NCI-H82 treated with DMSO at 0.1 percent for 48 hours (cell line): Measurements from ENCODE around the gene CHRDL1.
A peak's percentile ranks its signal among the peaks of the same experiment; 100 is the strongest.
"Not testable (repeated sequence)": the region's sequence is repeated elsewhere in the genome, so short reads cannot be mapped to it uniquely, and the experiment has no call there.

Experiments
- DNase-seq: peaks from one replicate; lab custom pipeline; 2025; ENCODE audit not compliant: unreplicated experiment; lab: John Stamatoyannopoulos, UW

Gene CHRDL1, protein sequence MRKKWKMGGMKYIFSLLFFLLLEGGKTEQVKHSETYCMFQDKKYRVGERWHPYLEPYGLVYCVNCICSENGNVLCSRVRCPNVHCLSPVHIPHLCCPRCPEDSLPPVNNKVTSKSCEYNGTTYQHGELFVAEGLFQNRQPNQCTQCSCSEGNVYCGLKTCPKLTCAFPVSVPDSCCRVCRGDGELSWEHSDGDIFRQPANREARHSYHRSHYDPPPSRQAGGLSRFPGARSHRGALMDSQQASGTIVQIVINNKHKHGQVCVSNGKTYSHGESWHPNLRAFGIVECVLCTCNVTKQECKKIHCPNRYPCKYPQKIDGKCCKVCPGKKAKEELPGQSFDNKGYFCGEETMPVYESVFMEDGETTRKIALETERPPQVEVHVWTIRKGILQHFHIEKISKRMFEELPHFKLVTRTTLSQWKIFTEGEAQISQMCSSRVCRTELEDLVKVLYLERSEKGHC

GRCh38 chrX:110795645-110796406 is at the start of gene CHRDL1:
Gene CHRDL1 (minus strand): TSS chrX:110795817. CDS start chrX:110792181, 3,636 bp downstream.
- DNase-seq: no peak

DNA sequence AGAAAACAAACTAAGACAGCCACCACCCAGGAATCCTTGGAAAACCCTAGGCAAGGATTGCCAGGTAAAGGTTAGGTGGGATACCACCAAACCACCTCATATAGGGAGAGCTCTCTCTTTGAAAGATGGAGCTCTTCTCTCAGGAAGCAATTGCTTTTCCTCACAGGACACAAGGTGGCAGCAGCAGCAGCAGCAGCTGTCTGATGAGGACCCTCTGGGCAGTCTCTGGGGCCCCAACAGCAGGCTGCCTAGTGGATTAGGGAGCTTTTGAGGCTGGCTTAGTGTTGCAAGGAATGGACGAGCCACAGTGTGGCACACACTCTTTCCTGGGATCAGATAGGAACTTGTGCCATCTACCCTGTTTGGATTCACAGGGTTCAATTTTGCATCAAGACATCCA is 41.4 kb upstream of the CHRDL1 start:
- peak; percentile 25 for DNase-seq

- DNase-seq: no peak
Measured at GRCh38 chrX:110836451-110836850, 40.8 kb upstream of the CHRDL1 start.

GRCh38 chrX:110836001-110836400 is 40.4 kb upstream of the CHRDL1 start:
- DNase-seq: no peak

- DNase-seq: no peak
Measured at GRCh38 chrX:110825972-110826371, 30.4 kb upstream of the CHRDL1 start.

DNA sequence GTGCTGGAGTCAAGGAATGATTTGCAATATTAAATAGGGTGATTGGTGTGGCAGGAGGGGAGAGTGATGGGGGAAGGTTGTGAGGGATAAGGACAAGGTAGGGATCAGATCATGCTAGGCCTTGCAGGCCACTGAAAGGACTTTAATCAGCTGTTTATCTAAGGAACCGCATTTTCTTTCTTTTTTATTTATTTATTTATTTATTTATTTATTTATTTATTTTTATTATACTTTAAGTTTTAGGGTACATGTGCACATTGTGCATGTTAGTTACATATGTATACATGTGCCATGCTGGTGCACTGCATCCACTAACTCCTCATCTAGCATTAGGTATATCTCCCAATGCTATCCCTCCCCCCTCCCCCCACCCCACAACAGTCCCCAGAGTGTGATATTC is 20.9 kb upstream of the CHRDL1 start:
- DNase-seq: not testable (repeated sequence)

DNA sequence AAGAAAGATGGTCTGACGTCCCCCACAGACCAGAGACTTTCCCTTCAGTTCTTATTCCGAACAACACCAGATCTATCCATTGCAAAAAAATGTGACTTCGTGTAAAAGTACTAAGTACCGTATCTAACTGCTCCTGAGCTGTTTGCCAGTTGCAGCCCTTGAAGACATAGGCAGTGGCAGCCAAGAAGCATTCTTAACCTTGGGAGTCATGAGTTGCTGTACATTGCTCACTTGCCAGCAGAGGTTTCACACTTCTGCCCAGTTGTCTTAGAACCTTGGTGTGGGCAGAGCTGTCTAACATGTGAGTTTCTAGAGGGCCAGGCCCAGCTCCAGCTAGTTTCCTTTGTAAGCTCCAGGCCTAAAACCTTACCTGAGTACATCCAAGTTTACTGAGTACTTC is 10.5 kb upstream of the CHRDL1 start:
- DNase-seq: no peak

GRCh38 chrX:110805303-110805702 is 9.7 kb upstream of the CHRDL1 start:
- DNase-seq: no peak

- DNase-seq: no peak
Measured at GRCh38 chrX:110804446-110804845, 8.8 kb upstream of the CHRDL1 start.

- no peak for DNase-seq
Measured at GRCh38 chrX:110803506-110803905, 7.9 kb upstream of the CHRDL1 start.

GRCh38 chrX:110796407-110796697 is 735 bp upstream of the CHRDL1 start:
- DNase-seq: no peak

DNA sequence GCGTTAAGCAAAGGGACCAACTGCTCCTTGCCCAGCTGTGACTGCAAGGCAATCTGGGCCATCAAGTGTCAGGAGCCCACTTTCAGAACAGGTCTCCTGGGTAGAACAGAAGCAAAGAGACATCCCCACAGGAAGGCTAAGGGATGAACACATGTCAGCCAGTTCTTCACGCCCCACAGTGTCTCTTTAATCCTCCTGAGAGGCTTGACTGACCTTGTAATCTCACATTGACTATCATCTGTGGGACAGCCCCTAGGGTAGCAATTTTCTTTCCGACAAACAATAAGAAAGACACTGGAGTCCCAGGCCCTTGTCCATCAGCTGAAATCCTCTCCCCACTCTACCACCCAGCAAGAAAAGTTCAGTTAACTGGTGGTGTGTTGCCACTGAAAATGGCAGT is 1.0 kb downstream of the CHRDL1 start:
- DNase-seq: peak; percentile 13

GRCh38 chrX:110791071-110791470 is 4.5 kb downstream of the CHRDL1 start:
- no peak for DNase-seq

GRCh38 chrX:110786486-110786885 is 9.1 kb downstream of the CHRDL1 start:
- no peak for DNase-seq

DNA sequence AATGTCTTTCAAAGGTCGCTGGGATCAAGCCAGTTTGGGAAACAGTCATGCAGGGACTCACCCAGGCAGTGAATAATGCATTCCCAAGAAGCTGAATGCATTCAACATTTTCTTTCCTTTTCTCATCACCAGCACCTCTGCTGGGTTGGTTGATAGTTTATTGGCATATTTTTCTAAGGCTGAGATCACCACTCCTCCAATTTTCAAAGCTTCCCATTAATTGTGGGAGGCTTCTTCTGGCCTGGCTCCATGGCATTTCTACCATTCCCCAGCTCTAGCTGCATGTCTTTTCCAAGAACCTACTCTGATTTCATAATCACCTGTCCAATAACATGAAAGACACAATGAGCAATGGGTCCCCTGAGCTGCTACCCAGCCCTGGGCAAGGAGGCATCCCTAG is 35.8 kb downstream of the CHRDL1 start:
- no peak for DNase-seq

GRCh38 chrX:110758781-110759422 is 36.7 kb downstream of the CHRDL1 start:
- no peak for DNase-seq

DNA sequence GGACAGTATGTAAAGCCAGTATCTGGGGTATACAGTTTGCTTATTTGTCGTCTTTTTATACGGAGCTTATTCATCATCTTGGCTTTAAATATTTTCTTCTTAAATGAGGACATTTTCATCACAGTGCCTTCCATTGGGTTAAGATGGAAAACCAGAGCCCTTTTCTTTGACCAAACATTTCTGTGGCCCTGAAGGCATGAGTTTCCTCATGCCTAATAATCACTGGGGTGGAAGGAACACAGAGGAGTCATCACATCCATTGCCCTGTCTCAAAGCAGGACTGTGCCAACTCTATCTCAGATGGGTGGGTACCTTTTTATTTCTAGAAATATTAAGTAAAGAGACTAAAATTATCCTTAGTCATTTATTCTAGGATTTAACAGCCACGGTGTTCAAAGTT is 40.0 kb downstream of the CHRDL1 start:
- DNase-seq: no peak

GRCh38 chrX:110755061-110755460 is 40.6 kb downstream of the CHRDL1 start:
- DNase-seq: no peak

GRCh38 chrX:110750526-110751189 is 45.0 kb downstream of the CHRDL1 start:
- DNase-seq: no peak

- no peak for DNase-seq
Measured at GRCh38 chrX:110748256-110748806, 47.3 kb downstream of the CHRDL1 start.

GRCh38 chrX:110746014-110746413 is 49.6 kb downstream of the CHRDL1 start:
- no peak for DNase-seq
